GM19324 (cell line): ENCODE results near the gene PTGFRN.

Experiments used
- ATAC-seq: cut with Tn5 transposase; IDR thresholded peaks from one replicate; pipeline ENCODE4 v1.9.1; 2021; ENCODE audit warnings: mild to moderate bottlenecking, moderate library complexity; ENCODE audit not compliant: unreplicated experiment, low FRiP score

Gene PTGFRN

GRCh38 chr1:117025568-117025967 is 115.9 kb downstream of the PTGFRN start:
- ATAC-seq, result no peak

DNA sequence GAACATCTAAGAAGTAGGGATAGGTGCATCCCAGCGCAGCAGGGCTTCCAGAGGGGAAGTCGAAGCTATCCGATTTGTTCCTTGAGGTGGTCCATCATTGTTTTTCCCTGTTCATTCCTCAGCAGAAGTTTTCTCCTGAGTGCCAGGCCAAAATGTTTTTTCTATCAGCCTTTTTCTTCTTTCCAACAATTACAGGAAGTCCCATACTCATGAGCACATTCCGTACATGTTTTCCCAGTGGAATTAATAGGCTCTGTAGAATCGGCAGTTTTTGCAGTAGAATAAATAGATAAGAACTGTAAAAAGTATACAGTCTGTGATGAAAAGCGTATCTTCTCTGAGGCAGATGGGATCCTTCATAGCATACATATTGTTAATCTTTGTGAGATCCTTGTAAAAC is 116.6 kb downstream of the PTGFRN start:
- ATAC-seq, result no peak

- no peak for ATAC-seq
Measured at GRCh38 chr1:117029685-117030084, 120.0 kb downstream of the PTGFRN start.

- no peak for ATAC-seq
Measured at GRCh38 chr1:117030271-117030877, 120.7 kb downstream of the PTGFRN start.

GRCh38 chr1:117032266-117032665 is 122.5 kb downstream of the PTGFRN start:
- ATAC-seq, result no peak

DNA sequence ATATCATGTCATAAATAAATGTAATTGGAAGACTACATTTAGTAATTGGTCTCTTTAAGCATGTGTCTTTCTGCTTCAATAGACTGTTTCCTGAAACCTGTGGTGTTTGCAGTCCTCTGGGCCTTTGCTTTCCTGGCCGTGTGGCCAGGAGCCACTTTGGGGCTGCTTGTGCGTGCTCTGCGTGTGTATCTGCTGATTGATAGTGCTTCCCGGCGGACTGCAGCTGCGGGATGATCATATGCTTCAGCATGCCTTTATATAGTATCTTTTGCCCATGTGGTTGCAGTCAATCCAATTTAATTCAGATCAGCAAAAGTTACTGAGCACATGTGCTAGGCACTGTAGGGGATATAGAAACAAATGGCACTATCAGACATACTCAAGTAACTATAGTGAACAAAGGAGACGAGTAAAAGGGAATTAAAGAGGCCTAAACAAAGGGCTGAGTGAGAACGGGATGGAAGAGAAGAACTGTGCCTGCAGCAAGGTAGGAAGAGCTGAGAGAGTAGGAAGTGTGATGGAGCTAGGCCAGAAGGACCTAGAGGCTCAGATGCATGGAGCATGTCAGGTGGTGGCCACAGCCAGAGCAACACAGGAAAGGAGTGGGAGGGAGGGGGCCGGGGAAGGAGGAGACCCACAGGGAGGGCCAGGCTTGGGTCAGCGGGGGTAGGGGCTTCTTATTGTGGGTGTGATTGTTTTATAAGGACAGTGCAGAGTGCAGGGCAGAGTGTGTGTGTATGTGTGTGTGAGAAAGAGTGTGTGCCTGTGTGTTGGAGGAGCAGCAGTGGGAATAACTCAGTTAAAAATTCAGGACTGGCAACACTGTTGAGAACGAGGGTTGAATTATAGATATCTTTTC is 123.2 kb downstream of the PTGFRN start:
- ATAC-seq, result no peak

DNA sequence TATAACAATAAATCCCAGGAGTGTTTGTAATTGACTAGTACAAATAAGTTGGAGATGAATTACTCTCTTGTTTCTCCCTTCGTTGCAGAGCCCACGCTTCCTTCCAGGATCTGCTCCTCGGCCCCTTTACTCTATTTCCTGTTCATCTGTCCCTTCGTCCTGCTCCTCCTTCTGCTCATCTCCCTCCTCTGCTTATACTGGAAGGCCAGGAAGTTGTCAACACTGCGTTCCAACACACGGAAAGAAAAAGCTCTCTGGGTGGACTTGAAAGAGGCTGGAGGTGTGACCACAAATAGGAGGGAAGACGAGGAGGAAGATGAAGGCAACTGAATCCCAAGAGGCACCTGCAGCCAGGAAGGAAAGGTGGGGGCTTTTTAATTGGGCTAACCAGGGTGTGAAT is 124.1 kb downstream of the PTGFRN start:
- ATAC-seq, result no peak

DNA sequence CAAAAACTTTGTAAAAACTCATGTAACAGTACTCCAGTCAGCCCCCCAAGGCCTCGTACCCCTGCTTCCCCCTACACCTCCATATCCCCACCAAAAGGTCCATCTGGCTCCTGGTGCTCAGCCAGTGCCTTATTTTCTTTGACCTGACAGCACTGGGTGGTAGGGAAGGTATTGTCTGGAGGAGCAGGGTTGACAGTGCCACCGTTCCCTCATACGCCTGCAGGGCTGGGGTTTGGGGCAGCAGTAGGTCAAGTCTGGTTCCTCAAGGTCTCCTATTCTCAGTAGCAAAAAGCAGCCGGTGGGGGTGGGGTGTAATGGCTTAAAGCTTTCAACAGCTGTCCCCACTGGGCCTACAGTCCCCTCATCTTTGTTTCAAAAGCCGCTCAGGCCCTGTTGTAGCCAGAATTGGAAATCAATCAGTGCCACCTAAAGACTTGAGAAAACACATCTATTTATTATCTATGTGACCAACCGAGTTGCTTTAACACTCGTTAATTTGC is 125.1 kb downstream of the PTGFRN start:
- no peak for ATAC-seq

DNA sequence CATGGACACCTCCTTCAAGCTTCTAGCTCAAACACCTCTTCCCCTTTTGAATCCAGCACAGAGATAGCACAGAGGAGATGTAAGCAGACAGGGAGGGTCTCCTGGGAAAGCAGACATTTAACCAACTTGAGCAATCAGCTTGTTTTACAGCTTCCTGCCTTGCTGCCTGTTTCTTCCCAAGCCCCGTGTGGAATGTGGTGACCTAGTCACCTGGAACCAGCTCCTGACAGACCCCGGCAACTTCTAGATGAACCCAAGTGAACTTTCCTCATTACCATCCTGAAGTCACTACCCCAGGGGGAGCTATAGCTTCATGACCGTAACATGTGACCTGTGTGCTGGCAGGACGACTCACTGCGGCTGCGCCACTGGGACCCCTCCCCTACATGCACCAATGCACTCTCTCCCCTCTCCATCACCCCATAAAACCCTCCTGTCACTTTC is 126.3 kb downstream of the PTGFRN start:
- no peak for ATAC-seq

GRCh38 chr1:117037802-117038201 is 128.1 kb downstream of the PTGFRN start:
- no peak for ATAC-seq

GRCh38 chr1:117038236-117038635 is 128.5 kb downstream of the PTGFRN start:
- ATAC-seq, result no peak
